Measurements from ENCODE around the gene RSAD1.

DNA sequence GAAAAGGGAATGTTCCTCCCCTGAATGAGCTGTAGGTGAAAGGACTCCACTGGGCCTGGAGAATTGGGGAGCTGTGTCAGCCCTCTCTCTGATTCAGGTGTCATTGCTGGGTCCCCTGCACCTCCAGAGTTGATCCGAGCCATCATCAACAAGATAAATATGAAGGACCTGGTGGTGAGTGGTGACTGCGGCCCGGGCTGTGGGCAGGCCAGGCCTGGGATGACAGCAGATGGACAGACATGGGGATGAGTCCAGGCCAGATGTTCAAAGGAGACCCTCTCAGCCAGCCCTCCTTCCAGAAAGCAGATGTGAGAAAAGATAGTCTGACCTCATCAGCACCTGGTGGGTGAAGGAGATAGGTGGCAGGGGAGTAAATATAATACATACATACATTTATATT lies 14.5 kb upstream of the RSAD1 start:
- TF ChIP-seq, protein P1, sequence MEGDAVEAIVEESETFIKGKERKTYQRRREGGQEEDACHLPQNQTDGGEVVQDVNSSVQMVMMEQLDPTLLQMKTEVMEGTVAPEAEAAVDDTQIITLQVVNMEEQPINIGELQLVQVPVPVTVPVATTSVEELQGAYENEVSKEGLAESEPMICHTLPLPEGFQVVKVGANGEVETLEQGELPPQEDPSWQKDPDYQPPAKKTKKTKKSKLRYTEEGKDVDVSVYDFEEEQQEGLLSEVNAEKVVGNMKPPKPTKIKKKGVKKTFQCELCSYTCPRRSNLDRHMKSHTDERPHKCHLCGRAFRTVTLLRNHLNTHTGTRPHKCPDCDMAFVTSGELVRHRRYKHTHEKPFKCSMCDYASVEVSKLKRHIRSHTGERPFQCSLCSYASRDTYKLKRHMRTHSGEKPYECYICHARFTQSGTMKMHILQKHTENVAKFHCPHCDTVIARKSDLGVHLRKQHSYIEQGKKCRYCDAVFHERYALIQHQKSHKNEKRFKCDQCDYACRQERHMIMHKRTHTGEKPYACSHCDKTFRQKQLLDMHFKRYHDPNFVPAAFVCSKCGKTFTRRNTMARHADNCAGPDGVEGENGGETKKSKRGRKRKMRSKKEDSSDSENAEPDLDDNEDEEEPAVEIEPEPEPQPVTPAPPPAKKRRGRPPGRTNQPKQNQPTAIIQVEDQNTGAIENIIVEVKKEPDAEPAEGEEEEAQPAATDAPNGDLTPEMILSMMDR (IDR thresholded peaks at IDR 0.05; ENCODE audit: extremely low read depth in 1 of 2, insufficient read depth in 1 of 2, low read depth in 1 of 2, low read length in 2 of 2), result no peak
- TF ChIP-seq, protein P2, sequence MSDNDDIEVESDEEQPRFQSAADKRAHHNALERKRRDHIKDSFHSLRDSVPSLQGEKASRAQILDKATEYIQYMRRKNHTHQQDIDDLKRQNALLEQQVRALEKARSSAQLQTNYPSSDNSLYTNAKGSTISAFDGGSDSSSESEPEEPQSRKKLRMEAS (IDR thresholded peaks at IDR 0.05; ENCODE audit: insufficient read depth, insufficient read length), result no peak
- no peak for TF ChIP-seq POLR2A (IDR thresholded peaks at IDR 0.05; ENCODE audit: low read depth, low read length)
- TF ChIP-seq EZH2 (IDR thresholded peaks at IDR 0.05; ENCODE audit: borderline replicate concordance, low read depth, low read length, severe bottlenecking), result no peak
- TF ChIP-seq MYC (IDR thresholded peaks at IDR 0.05; ENCODE audit: low read depth, low read length), result no peak
- no peak for TF ChIP-seq POLR2AphosphoS5 (IDR thresholded peaks at IDR 0.05; ENCODE audit: insufficient read depth, low read depth, low read length)
- no peak for TF ChIP-seq GATA2 (IDR thresholded peaks at IDR 0.05; ENCODE audit: insufficient read depth, insufficient read length, low read depth, low read length)
